A673 (cell line): Measurements from ENCODE around the gene CNDP1. TPM values are rescaled to one million over a fixed set of nuclear protein-coding genes. Genes with fewer than 3 reads are reported as not detected.

Source experiments
- BruUV-seq: library from RNA; stranded (reverse); fragments of 400-500 nt; replicated peaks from 2 replicates; lab custom pipeline; 2021; lab: Mats Ljungman, UMichigan
- CTCF ChIA-PET: fragments of 300-600 bp; sonication (Branson Sonifier 250); formaldehyde crosslinking; loops from one replicate; lab custom pipeline; 2022; ENCODE audit warnings: antibody characterized with exemption; lab: Charles Lee
- POLR2A ChIA-PET: fragments of 300-600 bp; sonication (Branson Sonifier 250); formaldehyde crosslinking; loops from one replicate; lab custom pipeline; 2022; ENCODE audit warnings: antibody characterized with exemption; ENCODE audit not compliant: low non-redundant PET; lab: Charles Lee
- DNase-seq: peaks from one replicate; pipeline ENCODE4 v3.0.0-alpha.2; 2015; ENCODE audit warnings: low spot score
- H3K27ac ChIP-seq: fragments of 200-600 bp; sonication (generic); 2 replicates; pipeline ENCODE4 v1.5.1; 2016; ENCODE audit warnings: mixed run types, low read depth, mild to moderate bottlenecking, mixed read lengths, antibody characterized with exemption, low read length; ENCODE audit not compliant: poor library complexity, severe bottlenecking
- H3K27me3 ChIP-seq: fragments of 200-600 bp; sonication (generic); replicated peaks from 2 replicates; pipeline ENCODE4 v1.6.1; 2017; ENCODE audit warnings: mixed run types, low read depth, mild to moderate bottlenecking, mixed read lengths, antibody characterized with exemption, low read length; ENCODE audit not compliant: insufficient read depth, poor library complexity
- H3K36me3 ChIP-seq: fragments of 200-600 bp; sonication (generic); 2 replicates; pipeline ENCODE4 v1.6.1; 2016; ENCODE audit warnings: mixed run types, mild to moderate bottlenecking, mixed read lengths, antibody characterized with exemption, low read length; ENCODE audit not compliant: insufficient read depth, poor library complexity, severe bottlenecking
- H3K4me1 ChIP-seq: fragments of 200-600 bp; sonication (generic); 2 replicates; pipeline ENCODE4 v1.6.1; 2017; ENCODE audit warnings: mixed run types, mild to moderate bottlenecking, mixed read lengths, antibody characterized with exemption, low read length; ENCODE audit not compliant: insufficient read depth, poor library complexity, severe bottlenecking
- H3K4me3 ChIP-seq: fragments of 200-600 bp; sonication (generic); 2 replicates; pipeline ENCODE4 v1.5.1; 2016; ENCODE audit warnings: low read depth, mixed run types, mild to moderate bottlenecking, mixed read lengths, low read length; ENCODE audit not compliant: poor library complexity, severe bottlenecking
- H3K9me3 ChIP-seq: fragments of 200-600 bp; sonication (generic); 2 replicates; pipeline ENCODE4 v1.6.1; 2016; ENCODE audit warnings: mixed run types, low read depth, mild to moderate bottlenecking, mixed read lengths, antibody characterized with exemption, low read length; ENCODE audit not compliant: poor library complexity, severe bottlenecking
- CTCF ChIP-seq: fragments of 300-800, 200-600 bp; sonication (generic); conservative IDR thresholded peaks from 2 replicates; pipeline ENCODE4 v1.5.1; 2017; ENCODE audit warnings: low read depth, mild to moderate bottlenecking, antibody characterized with exemption, low read length, moderate library complexity, mixed read lengths
- EZH2 ChIP-seq: fragments of 200-600 bp; sonication (generic); IDR thresholded peaks from 2 replicates; pipeline ENCODE4 v1.6.1; 2017; ENCODE audit warnings: borderline replicate concordance, low read depth, mild to moderate bottlenecking, mixed read lengths, antibody characterized with exemption, low read length; ENCODE audit not compliant: poor library complexity, severe bottlenecking
- intact Hi-C: fragments of 100-400 bp; cut with micrococcal nuclease; formaldehyde crosslinking; loops from one replicate; pipeline ENCODE4 v1.10.0; 2022; ENCODE audit not compliant: unreplicated experiment
- total RNA-seq: library from RNA; stranded (reverse); gene quantifications from 2 replicates; pipeline ENCODE4 v1.2.3, GENCODE V29; 2021

The CNDP1 gene
- total RNA-seq, 1 experiment from 2014 or later: not detected

DNA sequence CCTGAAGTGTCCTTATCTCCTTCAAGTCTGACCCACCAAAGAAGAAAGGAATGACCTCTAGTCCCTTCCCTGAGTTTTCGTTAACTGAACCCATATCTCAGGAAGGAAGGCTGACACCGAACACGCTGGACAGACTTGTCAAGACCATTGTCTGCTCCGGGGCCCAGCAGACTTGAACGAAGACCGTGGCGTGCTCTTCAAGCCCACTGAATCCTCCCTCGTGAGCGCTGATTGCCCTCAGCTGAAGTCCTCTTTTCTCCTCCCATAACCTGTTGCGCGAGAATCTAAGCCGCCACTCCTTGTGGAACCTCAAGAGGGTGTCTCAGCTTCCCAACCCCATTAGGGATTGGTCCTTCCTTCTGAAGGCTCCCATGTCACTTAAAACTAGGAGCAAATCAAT lies 634 bp upstream of the CNDP1 start:
- Histone ChIP-seq H3K4me1 (no peaks in the 10 kb centered on the region), H3K36me3 (no peaks in the 10 kb centered on the region), H3K27ac (no peak overlapping the region), H3K4me3 (no peak overlapping the region), H3K27me3 (peaks cover 9% of the 10 kb centered on the region), H3K9me3 (no peaks in the 10 kb centered on the region)
- TF ChIP-seq EZH2: no peak
- TF ChIP-seq CTCF: no peak
- intact Hi-C loops: no loop called here
- DNase-seq: no peak
- CTCF ChIA-PET: interaction anchor here (0.6 kb wide), 1 partner anchor 15 kb away, joined by 4 read pairs; no protein-coding TSS in a partner anchor
- POLR2A ChIA-PET: no interaction called here
- BruUV-seq: no TSS peak

DNA sequence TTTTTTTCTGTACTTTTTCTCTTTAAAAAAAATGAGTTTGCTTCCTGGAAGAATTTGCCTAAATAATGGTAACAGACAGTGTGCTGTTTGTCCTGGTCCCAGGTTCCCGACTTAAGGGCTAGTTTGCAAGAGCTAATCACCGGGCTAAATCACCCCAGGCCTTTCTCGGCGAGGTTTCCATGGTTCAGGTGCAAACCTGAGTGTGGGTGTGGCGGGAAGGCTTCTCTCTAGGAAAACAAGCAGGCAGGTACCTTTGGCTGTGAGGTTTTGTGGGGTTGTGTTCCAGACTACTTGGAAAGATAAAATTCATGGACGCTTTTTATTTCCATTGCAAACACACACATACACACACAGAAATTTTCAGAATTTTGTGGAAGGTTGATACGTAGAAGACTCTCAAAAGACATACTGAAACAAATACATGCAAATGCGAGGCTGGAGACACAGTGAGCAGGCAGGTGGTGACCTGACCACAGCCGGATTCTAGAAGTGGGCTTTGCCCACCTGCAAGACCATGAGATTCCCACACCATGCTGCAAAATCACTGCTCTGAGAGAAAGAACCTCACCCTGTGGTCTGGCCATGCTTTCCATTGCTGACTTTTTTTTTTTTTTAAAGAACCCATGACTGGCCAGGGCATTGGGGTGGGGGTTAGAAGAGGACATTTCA lies 815 bp downstream of the CNDP1 start:
- TF ChIP-seq EZH2: no peak
- TF ChIP-seq CTCF: no peak
- Histone ChIP-seq H3K4me1 (no peaks in the 10 kb centered on the region), H3K9me3 (no peaks in the 10 kb centered on the region), H3K4me3 (no peak overlapping the region), H3K27me3 (peaks cover 9% of the 10 kb centered on the region), H3K27ac (no peak overlapping the region), H3K36me3 (no peaks in the 10 kb centered on the region)
- no peak for DNase-seq
- intact Hi-C loops: no loop called here
- POLR2A ChIA-PET: no interaction called here
- CTCF ChIA-PET: no interaction called here
- BruUV-seq: no TSS peak

GRCh38 chr18:74539289-74539688 lies 5.0 kb downstream of the CNDP1 start:
- no peaks in the 10 kb centered on the region for H3K4me1 ChIP-seq
- H3K36me3 ChIP-seq: no peaks in the 10 kb centered on the region
- H3K9me3 ChIP-seq: no peaks in the 10 kb centered on the region
- BruUV-seq: no TSS peak
- intact Hi-C loops: no loop called here
- no peak for TF ChIP-seq EZH2
- no peak for TF ChIP-seq CTCF
- H3K27me3 ChIP-seq: no peaks in the 10 kb centered on the region
- H3K27ac ChIP-seq: no peak overlapping the region
- POLR2A ChIA-PET: no interaction called here
- CTCF ChIA-PET: no interaction called here
- no peak overlapping the region for H3K4me3 ChIP-seq
- DNase-seq: no peak
